Activated CD8-positive, alpha-beta memory T cell treated with anti-CD3 and anti-CD28 coated beads for 36 hours (primary cell): ENCODE data around the gene IL36A. TPM values are rescaled to one million over a fixed set of nuclear protein-coding genes. Genes with fewer than 3 reads are reported as not detected.

Experiments used
- CTCF ChIA-PET: fragments of 350-600 bp; sonication (Branson Sonifier 250); formaldehyde crosslinking; loops from one replicate; lab custom pipeline; 2021; ENCODE audit warnings: antibody characterized with exemption; lab: Charles Lee
- POLR2A ChIA-PET: fragments of 350-600 bp; sonication (Branson Sonifier 250); formaldehyde crosslinking; loops from one replicate; lab custom pipeline; 2021; ENCODE audit warnings: antibody characterized with exemption; lab: Charles Lee
- total RNA-seq, 2 experiments: library from RNA; stranded (reverse); gene quantifications; one replicate each; pipeline ENCODE4 v1.2.3, GENCODE V29; 2021

IL36A gene
- total RNA-seq, 2 experiments from 2014 or later, result not detected

DNA sequence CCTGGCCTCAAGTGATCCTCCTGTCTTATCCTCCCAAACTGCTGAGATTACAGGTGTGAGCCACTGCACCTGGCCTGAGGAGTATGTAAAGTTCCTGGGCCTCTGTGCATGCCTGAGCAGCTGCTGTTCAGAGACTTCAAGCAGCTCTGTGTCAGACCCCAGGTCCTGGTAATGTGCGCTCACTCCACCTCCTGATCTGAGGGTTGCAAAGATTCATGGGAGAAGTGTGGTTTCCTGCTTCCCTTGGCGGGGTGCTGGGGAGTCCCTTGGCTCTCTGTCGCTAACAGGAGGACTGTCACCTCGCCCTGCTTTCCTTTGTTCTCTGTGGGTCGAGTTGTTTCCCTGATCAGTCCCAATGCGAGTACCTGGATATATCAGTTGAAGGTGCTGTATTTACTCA lies 8.6 kb upstream of the IL36A start:
- POLR2A ChIA-PET, result no interaction called here
- CTCF ChIA-PET, result no interaction called here

DNA sequence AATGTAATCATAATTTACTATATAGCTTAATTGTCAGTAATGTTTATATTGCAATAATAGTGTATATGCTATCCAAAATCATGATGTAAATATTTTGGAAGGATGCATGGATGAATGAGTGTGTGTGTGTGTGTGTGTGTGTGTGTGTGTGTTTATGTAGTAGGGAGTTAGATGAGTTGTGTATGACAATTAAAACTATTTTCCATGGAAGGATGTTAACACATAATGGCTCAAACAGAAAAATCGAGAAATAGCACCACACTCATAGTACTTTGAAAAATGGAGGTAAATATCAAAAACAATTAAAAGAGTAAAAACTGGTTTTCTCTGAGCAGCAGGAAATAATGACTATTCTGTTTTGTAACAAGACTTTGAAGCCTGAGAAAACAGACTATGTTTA lies 8.1 kb upstream of the IL36A start:
- ChIA-PET CTCF (no interaction called here), POLR2A (no interaction called here)

DNA sequence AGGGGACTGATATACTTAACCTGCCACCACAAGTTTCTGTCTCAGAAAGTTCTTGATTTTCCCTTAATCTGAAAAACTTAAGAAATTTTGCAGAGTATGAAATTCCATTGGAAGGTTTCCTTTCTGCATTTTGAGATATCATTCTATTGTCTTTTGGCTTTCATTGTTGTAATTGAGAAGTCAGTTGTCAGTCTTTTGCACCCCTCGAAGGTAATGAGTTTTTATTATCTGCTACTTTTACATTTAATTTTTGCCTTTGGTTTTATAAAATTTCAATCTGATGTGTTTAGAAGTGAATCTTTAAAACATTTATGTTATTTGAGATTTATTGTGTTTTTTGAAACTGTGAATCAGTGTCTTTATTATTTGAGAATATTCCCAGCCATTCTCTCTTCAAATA lies 4.8 kb upstream of the IL36A start:
- CTCF ChIA-PET, result no interaction called here

DNA sequence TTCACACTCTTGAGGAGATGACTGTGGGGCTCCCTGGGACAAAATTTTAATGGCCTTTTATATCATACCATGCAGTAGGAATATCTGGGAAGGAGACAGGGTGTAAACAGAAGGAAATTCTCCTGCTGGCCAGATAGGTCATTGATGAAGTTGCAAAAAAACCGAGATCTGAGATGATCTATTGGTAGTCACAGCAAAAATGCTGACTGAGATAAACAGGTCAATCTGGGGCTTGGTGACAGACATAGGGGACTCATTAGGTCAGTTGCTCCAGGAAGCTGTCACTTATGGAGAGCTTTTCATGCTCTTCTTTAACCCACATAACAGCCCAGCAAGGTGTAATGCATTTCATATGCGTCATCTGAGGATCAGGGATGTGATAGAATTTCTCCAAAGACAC lies 2.6 kb upstream of the IL36A start:
- ChIA-PET CTCF (no interaction called here), POLR2A (no interaction called here)

More for the DNA sequence above, 4.8 kb upstream of the IL36A start:
- POLR2A ChIA-PET, result interaction anchor here (0.6 kb wide), 1 partner anchor 518 kb away, joined by 3 read pairs; no protein-coding TSS in a partner anchor

DNA sequence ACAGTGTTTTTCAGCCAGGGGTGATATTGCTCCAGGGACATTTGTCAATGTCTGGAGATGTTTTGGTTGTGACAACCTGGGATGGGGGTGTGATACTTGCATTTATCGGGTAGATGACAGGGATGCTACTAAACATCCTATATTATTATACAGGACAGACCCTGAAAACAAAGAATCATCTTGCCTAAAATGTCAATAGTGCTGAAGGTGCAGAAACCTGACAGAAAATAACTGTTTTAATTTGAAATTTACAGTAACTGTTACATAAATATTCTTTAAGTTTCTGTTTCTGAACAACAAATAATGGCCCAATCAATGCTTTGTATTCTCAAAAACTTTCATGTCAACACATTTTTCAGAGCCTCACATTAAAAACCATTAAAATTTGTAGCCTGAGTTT lies 2.0 kb downstream of the IL36A start:
- POLR2A ChIA-PET, result no interaction called here
- CTCF ChIA-PET, result no interaction called here

DNA sequence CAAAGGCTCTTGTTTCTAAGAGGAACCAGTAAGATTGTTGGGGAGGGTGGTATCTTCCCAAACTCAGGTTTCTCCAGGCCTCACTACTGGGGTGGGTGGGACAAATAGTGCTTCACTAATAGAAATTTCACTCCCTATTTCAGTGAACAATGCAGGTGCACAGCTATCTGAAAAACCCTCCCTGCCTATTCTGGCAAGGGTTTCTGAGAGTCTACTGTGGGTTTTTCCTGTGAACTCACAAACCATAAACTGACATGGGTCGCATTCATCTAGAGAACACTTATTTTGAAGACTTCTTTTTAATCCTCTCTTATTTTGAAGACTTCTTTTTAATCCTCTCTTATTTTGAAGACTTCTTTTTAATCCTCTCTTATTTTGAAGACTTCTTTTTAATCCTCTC lies 4.4 kb downstream of the IL36A start:
- POLR2A ChIA-PET, result no interaction called here
- CTCF ChIA-PET, result interaction anchor here (0.6 kb wide), 1 partner anchor 78 kb away, joined by 3 read pairs; no protein-coding TSS in a partner anchor

DNA sequence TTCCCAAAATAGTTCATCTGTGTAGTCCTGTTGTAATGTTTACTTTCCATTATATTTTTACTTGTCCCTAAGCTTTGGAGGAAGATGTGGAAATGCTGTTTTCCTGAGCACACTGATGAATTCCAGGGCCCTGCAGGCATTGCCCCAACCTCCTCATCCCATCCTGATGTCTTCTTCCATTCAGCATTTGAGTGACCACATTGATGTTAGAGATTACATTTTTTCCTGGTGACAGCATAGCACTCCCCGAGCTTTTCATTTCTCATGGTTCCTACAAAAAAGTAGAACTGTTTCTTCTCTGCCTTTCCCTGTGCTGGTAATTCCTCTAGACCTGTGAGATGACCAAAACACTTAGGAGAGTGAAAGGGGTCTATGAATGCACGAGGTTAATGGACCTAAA lies 4.8 kb downstream of the IL36A start:
- ChIA-PET POLR2A (no interaction called here), CTCF (interaction anchor here (0.6 kb wide), 1 partner anchor 78 kb away, joined by 3 read pairs; no protein-coding TSS in a partner anchor)

DNA sequence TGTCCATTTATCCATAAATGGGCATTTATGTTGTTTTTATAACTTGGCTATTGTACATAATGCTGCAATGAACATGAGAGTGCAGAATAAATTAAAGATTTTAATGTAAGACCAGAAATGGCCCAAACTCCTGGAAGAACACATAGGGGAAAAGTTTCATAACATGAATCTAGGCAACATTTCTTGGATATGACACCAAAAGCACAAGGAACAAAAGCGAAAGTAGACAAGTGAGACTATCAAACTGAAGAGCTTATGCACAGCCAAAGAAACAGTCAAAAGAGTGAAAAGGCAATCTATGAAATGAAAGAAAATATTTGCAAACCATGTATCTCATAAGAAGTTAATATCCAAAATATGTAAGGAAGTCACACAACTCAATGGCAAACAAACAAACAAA lies 5.8 kb downstream of the IL36A start:
- POLR2A ChIA-PET, result no interaction called here
- CTCF ChIA-PET, result no interaction called here

DNA sequence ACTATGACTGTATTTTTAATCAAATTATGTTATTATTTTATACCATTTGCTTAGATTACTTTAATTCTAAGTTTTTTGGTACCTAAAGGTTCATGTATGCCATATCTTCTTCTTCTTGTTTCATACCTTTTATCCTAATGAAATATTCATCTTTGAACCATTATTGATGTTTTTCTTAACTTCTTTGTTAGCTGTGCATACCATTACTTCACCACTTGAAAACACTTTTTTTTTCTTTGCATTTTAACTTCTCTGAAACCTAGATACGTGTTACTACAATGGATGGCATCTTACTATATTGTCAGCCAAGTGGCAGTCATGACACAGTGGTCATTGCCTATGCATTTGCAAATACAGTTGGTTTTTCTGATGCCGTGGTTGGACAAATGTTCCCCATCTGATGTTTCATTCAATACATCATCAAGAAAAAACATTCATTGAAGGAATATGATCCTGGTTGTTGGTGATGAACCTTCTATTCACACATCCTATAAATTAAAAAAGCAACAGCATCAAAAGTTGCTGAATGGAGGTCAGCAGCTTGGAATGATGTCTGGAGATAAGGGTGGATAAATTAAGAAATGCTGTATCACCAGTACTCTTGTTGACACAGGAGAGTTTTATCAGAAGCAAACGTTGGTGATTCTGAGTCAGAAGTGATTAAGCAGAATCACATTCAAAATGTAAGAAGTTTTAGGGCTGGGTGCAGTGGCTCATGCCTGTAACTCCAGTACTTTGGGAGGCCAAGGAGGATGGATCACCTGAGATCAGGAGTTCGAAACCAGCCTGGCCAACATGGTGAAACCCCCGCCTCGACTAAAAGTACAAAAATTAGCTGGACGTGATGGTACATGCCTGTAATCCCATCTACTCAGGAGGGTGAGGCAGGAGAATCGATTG lies 7.4 kb downstream of the IL36A start:
- POLR2A ChIA-PET, result no interaction called here
- CTCF ChIA-PET, result no interaction called here

DNA sequence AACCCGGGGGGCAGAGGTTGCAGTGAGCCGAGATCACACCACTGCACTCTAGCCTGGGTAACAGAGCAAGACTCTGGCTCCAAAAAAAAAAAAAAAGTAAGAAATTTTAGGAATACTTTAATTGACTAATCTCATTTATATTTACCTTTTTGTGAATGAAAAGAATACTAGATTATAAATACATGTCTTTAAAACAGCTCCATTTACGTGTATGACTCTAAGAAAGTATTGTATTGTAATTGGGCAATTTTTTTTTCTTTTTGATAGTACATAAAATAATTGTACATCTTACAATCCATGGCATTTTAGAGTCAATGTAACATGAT lies 8.0 kb downstream of the IL36A start:
- ChIA-PET CTCF (interaction anchor here (0.7 kb wide), 1 partner anchor 124 kb away, joined by 3 read pairs; no protein-coding TSS in a partner anchor), POLR2A (no interaction called here)

DNA sequence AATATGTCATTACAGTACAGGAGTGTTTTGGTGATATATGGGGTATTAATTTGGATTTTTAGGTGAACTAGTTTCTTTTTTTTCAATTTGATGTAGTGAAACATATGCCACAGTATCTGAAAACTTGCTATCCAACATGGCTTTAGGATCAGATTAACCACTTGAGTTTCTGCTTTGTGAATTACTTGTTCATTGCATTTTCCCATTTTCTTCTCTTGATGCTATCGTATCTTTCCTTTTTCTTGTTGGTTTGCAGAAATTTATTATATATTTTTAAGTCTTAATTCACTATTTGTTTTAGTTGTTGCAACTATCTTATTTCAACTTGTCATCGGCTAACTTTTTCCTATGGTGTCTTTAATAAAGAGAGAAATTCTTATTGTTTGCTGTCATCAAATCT lies 8.8 kb downstream of the IL36A start:
- POLR2A ChIA-PET, result no interaction called here
- CTCF ChIA-PET, result no interaction called here

DNA sequence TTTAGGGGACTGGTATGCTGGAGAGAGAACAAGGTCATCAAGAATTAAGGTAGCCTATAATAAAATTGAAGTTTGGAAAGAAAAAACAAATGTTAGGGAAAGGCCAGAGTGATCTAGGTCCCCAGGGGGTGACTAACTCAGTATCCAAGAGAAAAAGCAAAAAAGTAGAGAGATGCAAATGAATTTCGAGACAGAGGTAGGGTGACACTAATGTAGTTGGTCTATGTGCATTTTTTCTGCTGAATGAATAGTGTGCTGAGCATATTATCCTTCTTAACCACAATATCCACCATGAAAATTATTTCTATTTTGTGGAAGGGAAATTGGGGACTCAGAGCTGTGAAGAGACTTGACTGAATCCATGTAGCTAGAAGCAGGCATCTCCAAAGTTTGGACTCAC lies 9.8 kb downstream of the IL36A start:
- CTCF ChIA-PET, result no interaction called here
- POLR2A ChIA-PET, result no interaction called here

DNA sequence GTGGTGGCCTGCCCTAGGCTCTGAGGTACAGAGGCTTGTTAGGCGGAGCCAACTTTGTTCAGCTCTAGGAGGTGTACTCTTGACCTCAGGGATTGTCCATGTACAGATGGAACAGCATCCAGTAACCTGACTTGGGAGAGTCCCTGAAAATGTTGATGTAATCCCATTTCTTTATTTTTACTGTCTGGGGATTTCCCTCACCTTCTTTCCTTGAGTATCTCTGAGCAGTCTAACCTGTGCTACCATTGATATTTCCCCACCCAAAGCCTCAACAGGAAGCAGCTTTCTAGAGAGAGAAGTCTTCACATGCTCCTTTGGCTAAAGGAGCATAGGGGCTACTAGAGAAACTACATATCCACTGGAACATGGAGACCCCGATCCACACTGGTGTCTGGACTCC lies 10.4 kb downstream of the IL36A start:
- POLR2A ChIA-PET, result no interaction called here
- CTCF ChIA-PET, result no interaction called here

DNA sequence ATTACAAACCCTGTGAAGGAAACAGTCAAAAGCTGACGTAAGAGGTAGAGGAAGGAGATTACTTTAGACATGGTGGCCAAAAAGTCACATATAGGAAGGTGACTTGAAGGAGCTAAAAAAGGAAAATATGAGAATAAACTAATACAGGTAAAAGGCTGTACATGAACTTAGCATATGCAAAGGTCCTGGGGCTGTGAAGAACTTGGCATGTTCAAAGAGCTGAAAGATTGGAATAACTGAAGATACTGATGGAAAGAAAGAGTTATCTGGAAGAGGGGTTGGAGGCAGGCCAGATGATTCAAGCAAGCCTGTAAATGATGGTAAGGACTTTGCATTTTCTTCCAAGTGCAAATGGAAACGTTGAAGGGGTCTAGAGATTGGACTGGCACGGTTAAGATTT lies 13.2 kb downstream of the IL36A start:
- CTCF ChIA-PET, result no interaction called here

DNA sequence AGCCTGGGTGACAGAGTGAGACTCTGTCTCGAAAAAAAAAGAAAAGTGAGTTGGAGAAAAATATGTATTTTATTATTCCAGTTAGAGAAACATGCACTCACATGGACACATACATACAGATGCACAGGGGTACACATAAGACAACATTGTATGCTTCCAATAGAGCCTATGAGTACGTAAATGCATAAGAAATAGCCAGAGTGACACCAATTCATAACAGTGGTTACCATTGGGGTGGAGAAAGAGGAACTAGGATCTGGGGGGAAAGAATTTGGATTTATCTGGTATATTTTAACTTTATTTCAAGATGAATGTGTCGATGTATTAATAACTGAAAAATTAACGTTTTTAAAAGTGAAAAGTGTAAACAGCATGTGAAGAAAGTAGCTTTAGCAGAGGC lies 16.1 kb downstream of the IL36A start:
- ChIA-PET CTCF (no interaction called here), POLR2A (no interaction called here)

More for the DNA sequence above, 13.2 kb downstream of the IL36A start:
- POLR2A ChIA-PET, result no interaction called here

DNA sequence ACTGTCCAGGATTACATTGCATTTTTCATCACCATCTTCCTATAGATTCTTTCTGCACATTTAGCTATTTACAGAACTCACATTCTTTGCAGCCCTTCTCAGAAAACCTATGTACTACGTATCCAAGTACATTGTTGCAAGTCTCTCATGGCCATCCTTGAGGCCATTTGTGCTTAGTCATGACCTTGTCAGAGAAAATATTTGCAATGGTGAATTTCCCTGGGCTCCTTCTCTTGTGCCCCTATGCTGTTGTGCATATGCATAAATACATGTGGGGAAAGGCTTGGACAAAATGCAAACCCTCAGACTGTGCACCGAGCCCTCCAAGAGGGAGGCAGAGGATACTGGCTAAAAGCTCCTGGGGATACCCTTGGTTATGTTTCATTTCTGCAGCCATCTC lies 19.5 kb downstream of the IL36A start:
- CTCF ChIA-PET, result interaction anchor here (0.6 kb wide), 1 partner anchor 62 kb away, joined by 4 read pairs; no protein-coding TSS in a partner anchor

DNA sequence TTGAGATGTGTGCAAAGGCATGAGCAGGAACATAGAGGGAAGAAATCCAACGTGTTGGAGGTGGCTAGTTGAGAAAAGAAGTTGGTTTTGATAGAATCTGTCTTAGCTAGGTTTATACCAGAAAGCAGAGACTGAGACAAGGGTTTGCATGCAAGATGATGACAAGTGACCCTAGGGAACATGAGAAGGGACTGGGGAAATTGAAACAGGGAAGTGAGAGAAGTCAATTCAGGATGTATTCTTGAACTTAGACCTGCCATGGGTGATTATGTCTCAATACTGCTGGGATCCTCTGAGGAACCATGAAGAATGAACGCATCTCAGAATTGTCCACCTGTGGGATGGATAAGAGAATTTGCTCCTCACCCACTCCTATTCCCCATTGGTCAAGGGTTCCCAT lies 20.5 kb downstream of the IL36A start:
- POLR2A ChIA-PET, result no interaction called here
- CTCF ChIA-PET, result no interaction called here

More for the DNA sequence above, 19.5 kb downstream of the IL36A start:
- POLR2A ChIA-PET, result no interaction called here

DNA sequence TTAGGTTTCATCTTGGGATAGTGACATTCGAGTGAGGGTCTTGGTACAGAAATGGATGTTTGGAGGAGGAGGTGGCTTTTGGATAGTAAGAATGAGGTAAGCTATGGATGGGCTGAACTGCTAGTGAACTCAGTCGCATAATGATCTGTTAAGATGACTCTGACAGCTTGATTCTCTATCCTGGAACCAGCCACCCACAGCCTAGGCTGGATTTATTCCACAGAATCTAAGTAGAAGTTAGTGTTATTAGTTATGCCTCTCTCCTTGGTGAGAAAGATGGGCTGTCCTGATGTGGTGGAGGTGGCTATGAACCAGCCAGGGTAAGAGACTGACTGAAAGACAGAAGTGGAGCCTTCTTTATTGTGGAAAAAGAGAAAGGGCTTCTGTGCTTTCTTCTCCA lies 22.4 kb downstream of the IL36A start:
- ChIA-PET CTCF (no interaction called here), POLR2A (no interaction called here)

DNA sequence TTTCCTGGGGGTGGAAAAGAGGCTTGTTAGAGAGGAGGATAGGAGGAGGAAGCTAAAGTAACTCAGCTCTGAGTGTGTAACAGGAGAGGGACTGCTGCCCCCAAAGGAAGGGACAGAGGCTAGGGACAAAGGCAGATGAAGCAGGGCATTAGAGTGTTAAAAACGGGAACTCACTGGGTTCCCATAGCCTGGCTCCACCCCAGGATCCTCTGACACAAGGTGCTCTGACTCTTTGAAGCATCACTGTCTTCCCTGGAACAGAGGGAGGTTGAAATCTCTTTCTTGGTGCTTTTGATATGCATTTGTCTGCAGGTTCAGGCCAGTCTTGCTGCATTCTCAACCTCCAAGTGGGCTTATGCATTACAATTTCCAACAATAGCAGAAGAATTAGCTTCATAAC lies 22.9 kb downstream of the IL36A start:
- POLR2A ChIA-PET, result no interaction called here
- CTCF ChIA-PET, result no interaction called here

DNA sequence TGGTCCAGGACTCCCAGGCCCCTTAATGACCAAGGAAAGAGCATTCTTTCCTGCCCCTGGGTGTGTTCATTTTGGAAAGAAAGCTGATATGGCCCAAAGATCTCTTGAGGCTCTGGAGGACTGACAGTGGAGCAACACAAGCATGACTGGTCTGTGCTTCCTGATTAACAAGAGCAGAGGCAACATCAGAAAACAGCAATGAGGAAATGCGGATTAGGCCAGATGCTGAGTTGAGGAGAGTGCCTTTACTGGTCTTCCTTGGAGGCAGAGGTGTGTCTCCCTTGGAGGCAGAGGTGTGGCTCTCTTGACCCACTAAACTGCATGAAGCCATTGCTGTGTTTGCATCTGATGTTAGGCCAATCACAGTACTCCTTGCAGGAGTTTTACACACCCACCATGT lies 27.5 kb downstream of the IL36A start:
- ChIA-PET POLR2A (no interaction called here), CTCF (no interaction called here)

DNA sequence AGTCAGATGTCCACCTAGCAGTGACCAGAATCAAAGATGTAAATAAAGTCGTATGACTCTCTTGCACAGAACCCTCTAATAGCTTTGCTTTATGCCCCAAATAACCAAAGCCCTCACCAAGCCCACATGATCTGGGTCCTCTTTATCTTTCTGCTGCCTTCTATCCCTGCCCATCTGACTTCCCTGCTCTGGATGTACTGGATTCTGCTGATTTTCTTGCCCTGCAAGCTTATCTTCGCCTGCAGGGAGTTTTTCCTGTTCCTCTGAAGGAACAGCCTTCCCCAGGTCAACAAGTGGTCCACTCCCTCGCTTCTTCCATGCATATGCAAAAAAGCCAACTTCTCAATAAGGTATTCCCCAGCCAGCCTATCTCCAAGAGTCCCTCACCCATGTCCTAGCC lies 28.8 kb downstream of the IL36A start:
- POLR2A ChIA-PET, result no interaction called here
- CTCF ChIA-PET, result no interaction called here
